Mammary microvascular endothelial cell (primary cell): ENCODE data around the gene ALG11. TPM values are rescaled to one million over a fixed set of nuclear protein-coding genes. Genes with fewer than 3 reads are reported as not detected.

Experiments
- total RNA-seq: library from RNA; depleted of rRNA; stranded (reverse); fragments of >200 nt; gene quantifications from 2 replicates; pipeline ENCODE4 v1.2.3, GENCODE V29; 2015

Gene ALG11
- 10.9 and 20.4 TPM in 2 replicates for total RNA-seq

GRCh38 chr13:52011632-52012511 is at the start of gene ALG11:
Gene ALG11 (plus strand): TSS chr13:52012398. CDS start chr13:52012419, 21 bp downstream.

GRCh38 chr13:52010890-52011631 is 1.1 kb upstream of the ALG11 start, which contains the start of gene ATP7B:
Gene ATP7B (minus strand): TSS chr13:52011450. CDS start chr13:52011337, 113 bp downstream.

GRCh38 chr13:52024481-52024880 is 12.3 kb downstream of the ALG11 start, which contains the start of gene UTP14C:
Gene UTP14C (plus strand): TSS chr13:52024691. CDS start chr13:52028805, 4,114 bp downstream.

Other genes starting within 250 kb of the ALG11 start
- 3.8 and 10.3 TPM in 2 replicates for gene DHRS12, start 208.2 kb upstream of the ALG11 start, total RNA-seq
- not detected in 2 replicates for gene TMEM272, start 167.2 kb upstream of the ALG11 start, total RNA-seq
- 0.47 and 0.54 TPM in 2 replicates for gene CCDC70, start 150.4 kb upstream of the ALG11 start, total RNA-seq
- 2.5 and 4.2 TPM in 2 replicates for gene ATP7B, start 948 bp upstream of the ALG11 start, total RNA-seq
- gene UTP14C, start 12.3 kb downstream of the ALG11 start, total RNA-seq = 6.4 and 7.0 TPM in 2 replicates
- gene NEK5, start 116.7 kb downstream of the ALG11 start, total RNA-seq = 0.15 and 0.27 TPM in 2 replicates
- 7.9 and 10.7 TPM in 2 replicates for gene NEK3, start 147.2 kb downstream of the ALG11 start, total RNA-seq